Loucy (cell line): Measurements from ENCODE around the gene SSH3.
A peak's percentile ranks its signal among the peaks of the same experiment; 100 is the strongest.

Experiments used
- H2AFZ ChIP-seq: fragments of 200-600 bp; sonication (generic); 2 replicates; pipeline ENCODE4 v1.6.0; 2016; ENCODE audit warnings: antibody characterized with exemption, mild to moderate bottlenecking, low read length, moderate library complexity
- H3F3A ChIP-seq: fragments of 200-600 bp; 2 replicates; pipeline ENCODE4 v1.6.0; 2016; ENCODE audit warnings: antibody characterized with exemption, low read depth, mild to moderate bottlenecking
- H3K27me3 ChIP-seq: fragments of 200-600 bp; sonication (generic); 2 replicates; pipeline ENCODE4 v1.6.1; 2014; ENCODE audit warnings: low read length, mild to moderate bottlenecking; ENCODE audit not compliant: insufficient read depth, poor library complexity, severe bottlenecking
- H3K36me3 ChIP-seq: fragments of 200-600 bp; sonication (generic); 2 replicates; pipeline ENCODE4 v1.6.1; 2016; ENCODE audit warnings: low read length; ENCODE audit not compliant: insufficient read depth
- H3K4me1 ChIP-seq: fragments of 200-600 bp; sonication (generic); 2 replicates; pipeline ENCODE4 v1.5.1; 2014; ENCODE audit warnings: low read length, mild to moderate bottlenecking; ENCODE audit not compliant: insufficient read depth, poor library complexity, severe bottlenecking
- H3K4me2 ChIP-seq: fragments of 200-600 bp; sonication (generic); 2 replicates; pipeline ENCODE4 v1.6.0; 2014; ENCODE audit warnings: antibody characterized with exemption, low read length, low read depth, mild to moderate bottlenecking; ENCODE audit not compliant: poor library complexity, severe bottlenecking
- H3K4me3 ChIP-seq: fragments of 200-600 bp; sonication (generic); 2 replicates; pipeline ENCODE4 v1.5.1; 2014; ENCODE audit warnings: low read length, mild to moderate bottlenecking, mixed read lengths; ENCODE audit not compliant: poor library complexity, severe bottlenecking
- H3K79me2 ChIP-seq: fragments of 200-600 bp; sonication (generic); 2 replicates; pipeline ENCODE4 v1.6.1; 2014; ENCODE audit warnings: low read length; ENCODE audit not compliant: insufficient read depth
- H3K9ac ChIP-seq: fragments of 200-600 bp; sonication (generic); 2 replicates; pipeline ENCODE4 v1.6.0; 2014; ENCODE audit warnings: mild to moderate bottlenecking, low read depth, low read length, moderate library complexity; ENCODE audit not compliant: poor library complexity, severe bottlenecking
- H3K9me2 ChIP-seq: fragments of 200-600 bp; sonication (generic); replicated peaks from 2 replicates; pipeline ENCODE4 v1.6.1; 2016; ENCODE audit warnings: low read depth, low read length, mixed read lengths
- H3K9me3 ChIP-seq: fragments of 200-600 bp; sonication (generic); 2 replicates; pipeline ENCODE4 v1.6.1; 2014; ENCODE audit warnings: mild to moderate bottlenecking, antibody characterized with exemption, low read length, low read depth; ENCODE audit not compliant: insufficient read depth
- H4K20me1 ChIP-seq: fragments of 200-600 bp; sonication (generic); 2 replicates; pipeline ENCODE4 v1.6.0; 2014; ENCODE audit warnings: antibody characterized with exemption, low read length, mild to moderate bottlenecking; ENCODE audit not compliant: insufficient read depth, poor library complexity, severe bottlenecking
- CTCF ChIP-seq: fragments of 200-600 bp; sonication (generic); conservative IDR thresholded peaks from 2 replicates; pipeline ENCODE4 v1.5.1; 2014; ENCODE audit warnings: mild to moderate bottlenecking, antibody characterized with exemption, low read length
- EZH2phosphoT487 ChIP-seq: fragments of 200-600 bp; IDR thresholded peaks from 2 replicates; pipeline ENCODE4 v1.6.1; 2018; ENCODE audit warnings: antibody characterized with exemption, mild to moderate bottlenecking, moderate library complexity, borderline replicate concordance

Gene SSH3

GRCh38 chr11:67279589-67280340 lies 23.6 kb upstream of the SSH3 start:
- Histone ChIP-seq H3F3A (peaks cover 11% of the 10 kb centered on the region; the same call in 1 of the 2 replicates), H3K4me3 (no peak overlapping the region), H3K9ac (peak overlapping the region; percentile 99), H3K4me2 (no peak overlapping the region), H3K9me3 (no peaks in the 10 kb centered on the region), H3K27me3 (no peaks in the 10 kb centered on the region), H3K4me1 (peaks cover 50% of the 10 kb centered on the region), H3K9me2 (no peaks in the 10 kb centered on the region), H2AFZ (no peak overlapping the region), H3K36me3 (peaks cover 76% of the 10 kb centered on the region), H3K79me2 (peaks cover 78% of the 10 kb centered on the region), H4K20me1 (peaks cover 11% of the 10 kb centered on the region)
- TF ChIP-seq CTCF (no peak), EZH2phosphoT487 (no peak)

GRCh38 chr11:67280341-67280787 lies 23.0 kb upstream of the SSH3 start:
- no peaks in the 10 kb centered on the region for H3K9me3 ChIP-seq
- H3K4me1 ChIP-seq: peaks cover 44% of the 10 kb centered on the region
- H3K79me2 ChIP-seq: peaks cover 72% of the 10 kb centered on the region
- H3F3A ChIP-seq: peaks cover 11% of the 10 kb centered on the region; the same call in 1 of the 2 replicates
- no peaks in the 10 kb centered on the region for H3K27me3 ChIP-seq
- peaks cover 8% of the 10 kb centered on the region for H4K20me1 ChIP-seq
- no peaks in the 10 kb centered on the region for H3K9me2 ChIP-seq
- no peak overlapping the region for H2AFZ ChIP-seq
- peaks cover 82% of the 10 kb centered on the region for H3K36me3 ChIP-seq
- H3K4me3 ChIP-seq: no peak overlapping the region
- no peak overlapping the region for H3K4me2 ChIP-seq
- no peak for TF ChIP-seq CTCF
- no peak for TF ChIP-seq EZH2phosphoT487
- H3K9ac ChIP-seq: peak overlapping the region; percentile 99

DNA sequence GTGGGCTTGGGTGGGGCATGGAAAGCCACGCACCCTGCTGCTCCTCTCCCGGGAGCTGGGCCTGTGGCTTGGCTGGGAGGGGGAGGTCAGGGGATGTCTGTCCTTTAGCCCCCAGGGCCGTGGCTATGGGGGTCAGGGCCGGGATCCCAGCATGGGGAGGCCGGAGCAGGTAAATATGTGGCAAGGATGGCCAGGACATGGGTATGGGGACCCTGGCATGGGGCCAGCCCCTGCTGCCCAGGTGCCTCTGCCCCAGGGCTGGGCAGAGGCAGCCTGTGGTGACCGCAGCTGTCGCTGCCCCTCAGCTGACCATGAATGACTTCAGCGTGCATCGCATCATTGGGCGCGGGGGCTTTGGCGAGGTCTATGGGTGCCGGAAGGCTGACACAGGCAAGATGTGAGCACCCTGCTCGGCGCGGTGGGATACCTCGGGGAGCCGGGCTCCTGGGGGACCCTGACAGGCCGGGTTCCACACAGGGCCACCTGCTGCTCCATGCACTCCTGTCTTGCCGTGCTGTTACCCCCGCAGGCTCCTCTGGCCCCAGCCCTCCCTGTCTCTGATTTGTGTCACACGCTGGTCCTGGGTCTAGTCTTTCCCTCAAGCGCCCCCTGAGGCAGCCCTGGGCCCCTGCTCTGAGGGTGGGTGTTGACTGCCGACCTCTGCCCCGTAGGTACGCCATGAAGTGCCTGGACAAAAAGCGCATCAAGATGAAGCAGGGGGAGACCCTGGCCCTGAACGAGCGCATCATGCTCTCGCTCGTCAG lies 22.4 kb upstream of the SSH3 start:
- peaks cover 83% of the 10 kb centered on the region for H3K36me3 ChIP-seq
- H3K4me1 ChIP-seq: peaks cover 38% of the 10 kb centered on the region
- peaks cover 4% of the 10 kb centered on the region for H4K20me1 ChIP-seq
- peaks cover 70% of the 10 kb centered on the region for H3K79me2 ChIP-seq
- no peaks in the 10 kb centered on the region for H3K9me3 ChIP-seq
- no peak overlapping the region for H3K9ac ChIP-seq
- TF ChIP-seq CTCF: no peak
- no peak for TF ChIP-seq EZH2phosphoT487
- H2AFZ ChIP-seq: no peak overlapping the region
- peaks cover 11% of the 10 kb centered on the region; the same call in 1 of the 2 replicates for H3F3A ChIP-seq
- H3K4me3 ChIP-seq: no peak overlapping the region
- H3K27me3 ChIP-seq: no peaks in the 10 kb centered on the region
- H3K9me2 ChIP-seq: no peaks in the 10 kb centered on the region
- no peak overlapping the region for H3K4me2 ChIP-seq
